Body of pancreas (tissue), 4 donors: Measurements from ENCODE around the gene TFEC.

Experiments used
- CTCF ChIP-seq, 7 experiments: fragments of 450-650 bp in 4 of 7; fragments of 200-600 bp in 3 of 7; sonication (generic) in 3 of 7; IDR thresholded peaks; one replicate each; pipeline ENCODE4 v1.5.1; 2016 to 2019; ENCODE audit warnings: antibody characterized with exemption in 7 of 7
- POLR2A ChIP-seq, 3 donors: fragments of 450-650 bp; IDR thresholded peaks; one replicate each; pipeline ENCODE4 v1.6.1; 2016; ENCODE audit warnings: antibody characterized with exemption in 3 of 3, mild to moderate bottlenecking in 2 of 3

- TF ChIP-seq POLR2A (IDR thresholded peaks at IDR 0.05) (no peak), CTCF (IDR thresholded peaks at IDR 0.05) (no peak)
Measured at GRCh38 chr7:115906731-115907130, 123.8 kb downstream of the TFEC start.
